Muscle of leg (tissue), 16 donors: ENCODE data around the gene SEMA4C. TPM values are rescaled to one million over a fixed set of nuclear protein-coding genes. Genes with fewer than 3 reads are reported as not detected.
A peak's percentile ranks its signal among the peaks of the same experiment; 100 is the strongest.

Experiments
- DNase-seq: peaks from one replicate; pipeline ENCODE4 v3.0.0; 2013
- H3K27ac ChIP-seq: one replicate; pipeline ENCODE4 v1.5.1; 2013; ENCODE audit warnings: mild to moderate bottlenecking, low read length, control low read depth
- H3K27me3 ChIP-seq: one replicate; pipeline ENCODE4 v1.6.1; 2013; ENCODE audit warnings: low read length; ENCODE audit not compliant: control insufficient read depth, insufficient read depth
- H3K36me3 ChIP-seq: one replicate; pipeline ENCODE4 v1.6.1; 2013; ENCODE audit warnings: low read length; ENCODE audit not compliant: control insufficient read depth, insufficient read depth
- H3K4me1 ChIP-seq: one replicate; pipeline ENCODE4 v1.6.1; 2013; ENCODE audit warnings: low read length; ENCODE audit not compliant: control insufficient read depth, insufficient read depth
- H3K4me3 ChIP-seq: one replicate; pipeline ENCODE4 v1.5.1; 2013; ENCODE audit warnings: low read length, control low read depth
- H3K9me3 ChIP-seq: replicated peaks from 2 replicates; pipeline ENCODE4 v1.6.1; 2013; ENCODE audit warnings: low read depth, low read length; ENCODE audit not compliant: control insufficient read depth
- WGBS: methylation state at CpG from one replicate; pipeline ENCODE4 v1.1.5; 2013; ENCODE audit warnings: missing lambda C conversion rate; ENCODE audit not compliant: insufficient coverage; 5-methylcytosine and 5-hydroxymethylcytosine counted together
- long read RNA-seq, 11 donors: transcript quantifications; one replicate each; lab custom pipeline, GENCODE V29; 2026
- polyA plus RNA-seq, 8 donors: library from polyadenylated mRNA; unstranded; fragments of 120-200 nt; gene quantifications; one replicate each; pipeline versions ENCODE4 v1.2.1 to v1.2.3, GENCODE V29; 2013; ENCODE audit warnings: inconsistent platforms in 1 of 8, low replicate concordance in 1 of 8; ENCODE audit not compliant: insufficient read length in 8 of 8, insufficient read depth in 1 of 8
- total RNA-seq: library from RNA; stranded (reverse); fragments of 120-200 nt; gene quantifications from one replicate; pipeline ENCODE4 v1.2.4, GENCODE V29; 2013

SEMA4C gene, protein sequence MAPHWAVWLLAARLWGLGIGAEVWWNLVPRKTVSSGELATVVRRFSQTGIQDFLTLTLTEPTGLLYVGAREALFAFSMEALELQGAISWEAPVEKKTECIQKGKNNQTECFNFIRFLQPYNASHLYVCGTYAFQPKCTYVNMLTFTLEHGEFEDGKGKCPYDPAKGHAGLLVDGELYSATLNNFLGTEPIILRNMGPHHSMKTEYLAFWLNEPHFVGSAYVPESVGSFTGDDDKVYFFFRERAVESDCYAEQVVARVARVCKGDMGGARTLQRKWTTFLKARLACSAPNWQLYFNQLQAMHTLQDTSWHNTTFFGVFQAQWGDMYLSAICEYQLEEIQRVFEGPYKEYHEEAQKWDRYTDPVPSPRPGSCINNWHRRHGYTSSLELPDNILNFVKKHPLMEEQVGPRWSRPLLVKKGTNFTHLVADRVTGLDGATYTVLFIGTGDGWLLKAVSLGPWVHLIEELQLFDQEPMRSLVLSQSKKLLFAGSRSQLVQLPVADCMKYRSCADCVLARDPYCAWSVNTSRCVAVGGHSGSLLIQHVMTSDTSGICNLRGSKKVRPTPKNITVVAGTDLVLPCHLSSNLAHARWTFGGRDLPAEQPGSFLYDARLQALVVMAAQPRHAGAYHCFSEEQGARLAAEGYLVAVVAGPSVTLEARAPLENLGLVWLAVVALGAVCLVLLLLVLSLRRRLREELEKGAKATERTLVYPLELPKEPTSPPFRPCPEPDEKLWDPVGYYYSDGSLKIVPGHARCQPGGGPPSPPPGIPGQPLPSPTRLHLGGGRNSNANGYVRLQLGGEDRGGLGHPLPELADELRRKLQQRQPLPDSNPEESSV
- total RNA-seq (26.3 TPM), polyA plus RNA-seq (10 to 100 TPM; 28.6 to 39.1 (median 33.7) TPM)
- long read RNA-seq, donor 1 = 0 reads
- long read RNA-seq, donor 2 = 0 reads
- long read RNA-seq, donor 3, partial matches to known transcripts = 0 of 5 reads
- long read RNA-seq, donor 3, other reads (novel, unspliced or antisense) = 0 of 5 reads
- long read RNA-seq, donor 4, partial matches to known transcripts = 0 of 4 reads
- long read RNA-seq, donor 4, other reads (novel, unspliced or antisense) = 0 of 4 reads
- long read RNA-seq, donor 5, partial matches to known transcripts = 5 of 9 reads
- long read RNA-seq, donor 5, other reads (novel, unspliced or antisense) = 0 of 9 reads
- long read RNA-seq, donor 6, partial matches to known transcripts = 0 of 1 reads
- long read RNA-seq, donor 6, other reads (novel, unspliced or antisense) = 0 of 1 reads
- long read RNA-seq, donor 7, partial matches to known transcripts = 0 of 1 reads
- long read RNA-seq, donor 7, other reads (novel, unspliced or antisense) = 0 of 1 reads
- long read RNA-seq, donor 8 = 0 reads
- long read RNA-seq, donor 9, partial matches to known transcripts = 0 of 2 reads
- long read RNA-seq, donor 9, other reads (novel, unspliced or antisense) = 0 of 2 reads
- long read RNA-seq, donor 10, partial matches to known transcripts = 0 of 4 reads
- long read RNA-seq, donor 10, other reads (novel, unspliced or antisense) = 0 of 4 reads
- long read RNA-seq, donor 11, partial matches to known transcripts = 0 of 1 reads
- long read RNA-seq, donor 11, other reads (novel, unspliced or antisense) = 0 of 1 reads

GRCh38 chr2:96869822-96870625, at the start of gene SEMA4C:
SEMA4C (minus strand) TSS chr2:96870080; CDS start chr2:96867886, 2,194 bp downstream.
- DNase-seq = peak; percentile 86
- Histone ChIP-seq H3K27me3 (peaks cover 13% of the 10 kb centered on the region), H3K4me1 (peaks cover 53% of the 10 kb centered on the region), H3K27ac (peak within 1 kb of the TSS; percentile 97), H3K9me3 (no peaks in the 10 kb centered on the region), H3K4me3 (peak within 1 kb of the TSS; percentile 91), H3K36me3 (peaks cover 28% of the 10 kb centered on the region)
- under 1% methylated on average over 93 of the region's 93 CpGs for WGBS

GRCh38 chr2:96918754-96919550, 49.1 kb upstream of the SEMA4C start:
- no peak for DNase-seq
- H3K9me3 ChIP-seq = no peaks in the 10 kb centered on the region
- H3K4me1 ChIP-seq = peaks cover 5% of the 10 kb centered on the region
- no peak overlapping the region for H3K4me3 ChIP-seq
- H3K27ac ChIP-seq = no peak overlapping the region
- 79% methylated on average over 13 of the region's 19 CpGs for WGBS
- H3K27me3 ChIP-seq = peaks cover 10% of the 10 kb centered on the region
- no peaks in the 10 kb centered on the region for H3K36me3 ChIP-seq

- Histone ChIP-seq H3K36me3 (no peaks in the 10 kb centered on the region), H3K27me3 (peaks cover 6% of the 10 kb centered on the region), H3K9me3 (no peaks in the 10 kb centered on the region), H3K4me3 (no peak overlapping the region), H3K4me1 (peaks cover 10% of the 10 kb centered on the region), H3K27ac (no peak overlapping the region)
- DNase-seq = no peak
Observed at GRCh38 chr2:96918092-96918753, 48.3 kb upstream of the SEMA4C start.

DNA sequence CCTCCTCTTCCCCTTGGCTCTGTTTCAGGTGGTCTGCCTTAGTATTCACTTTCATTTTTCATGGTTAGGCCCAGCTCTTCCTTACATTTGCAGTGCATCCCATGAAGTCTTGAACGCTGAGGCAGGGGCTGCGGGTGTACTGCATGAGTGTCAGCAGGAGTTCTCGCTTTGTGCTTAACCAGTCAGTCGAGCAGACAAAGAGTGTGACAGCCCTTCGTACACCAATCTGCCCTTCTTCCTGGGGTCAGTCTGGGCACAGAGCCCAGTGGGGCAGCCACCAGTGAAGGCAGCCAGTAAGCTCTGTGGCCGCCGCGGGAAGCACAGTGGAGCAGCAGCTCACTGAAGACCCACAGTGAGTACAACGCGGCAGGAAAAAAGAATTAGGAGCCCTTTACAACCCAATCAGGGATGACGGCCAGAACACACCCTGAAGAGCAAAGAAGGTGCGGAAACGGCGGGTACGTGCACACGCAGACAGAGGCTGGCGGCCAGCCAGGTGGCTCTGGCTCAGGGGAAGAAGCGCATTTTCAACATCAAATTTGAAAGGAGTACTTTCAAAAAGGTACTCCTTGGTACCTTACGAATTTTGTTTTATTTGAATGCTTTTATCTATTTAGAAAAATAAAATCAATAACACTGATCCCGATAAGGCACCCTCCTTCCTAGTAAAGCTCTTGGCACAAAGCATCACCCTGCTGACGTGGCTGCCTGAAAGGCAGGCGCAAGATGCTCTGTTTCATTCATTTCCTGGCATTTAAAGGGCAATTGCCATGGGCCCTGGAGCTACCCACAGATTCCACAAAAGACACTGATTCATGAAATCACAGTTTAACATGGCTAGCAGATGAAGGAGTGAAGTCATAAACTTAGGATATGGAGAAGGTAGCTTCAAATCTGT, 47.0 kb upstream of the SEMA4C start:
- H3K4me1 ChIP-seq = peaks cover 23% of the 10 kb centered on the region
- 89% methylated on average over 10 of the region's 22 CpGs for WGBS
- H3K4me3 ChIP-seq = no peak overlapping the region
- H3K27ac ChIP-seq = no peak overlapping the region
- no peaks in the 10 kb centered on the region for H3K9me3 ChIP-seq
- peaks cover 11% of the 10 kb centered on the region for H3K27me3 ChIP-seq
- no peak for DNase-seq
- H3K36me3 ChIP-seq = no peaks in the 10 kb centered on the region

GRCh38 chr2:96916156-96916630, 46.3 kb upstream of the SEMA4C start:
- Histone ChIP-seq H3K4me1 (peaks cover 23% of the 10 kb centered on the region), H3K9me3 (no peaks in the 10 kb centered on the region), H3K36me3 (no peaks in the 10 kb centered on the region), H3K4me3 (no peak overlapping the region), H3K27me3 (peaks cover 14% of the 10 kb centered on the region), H3K27ac (no peak overlapping the region)
- WGBS = 46% methylated on average over 8 of the region's 10 CpGs
- DNase-seq = no peak

- DNase-seq = peak; percentile 59
- Histone ChIP-seq H3K27ac (no peak overlapping the region), H3K4me3 (no peak overlapping the region), H3K36me3 (no peaks in the 10 kb centered on the region), H3K9me3 (no peaks in the 10 kb centered on the region), H3K27me3 (peaks cover 12% of the 10 kb centered on the region), H3K4me1 (peaks cover 25% of the 10 kb centered on the region)
- WGBS = 77% methylated on average over 5 of the region's 5 CpGs
Observed at GRCh38 chr2:96914332-96914731, 44.5 kb upstream of the SEMA4C start.

DNA sequence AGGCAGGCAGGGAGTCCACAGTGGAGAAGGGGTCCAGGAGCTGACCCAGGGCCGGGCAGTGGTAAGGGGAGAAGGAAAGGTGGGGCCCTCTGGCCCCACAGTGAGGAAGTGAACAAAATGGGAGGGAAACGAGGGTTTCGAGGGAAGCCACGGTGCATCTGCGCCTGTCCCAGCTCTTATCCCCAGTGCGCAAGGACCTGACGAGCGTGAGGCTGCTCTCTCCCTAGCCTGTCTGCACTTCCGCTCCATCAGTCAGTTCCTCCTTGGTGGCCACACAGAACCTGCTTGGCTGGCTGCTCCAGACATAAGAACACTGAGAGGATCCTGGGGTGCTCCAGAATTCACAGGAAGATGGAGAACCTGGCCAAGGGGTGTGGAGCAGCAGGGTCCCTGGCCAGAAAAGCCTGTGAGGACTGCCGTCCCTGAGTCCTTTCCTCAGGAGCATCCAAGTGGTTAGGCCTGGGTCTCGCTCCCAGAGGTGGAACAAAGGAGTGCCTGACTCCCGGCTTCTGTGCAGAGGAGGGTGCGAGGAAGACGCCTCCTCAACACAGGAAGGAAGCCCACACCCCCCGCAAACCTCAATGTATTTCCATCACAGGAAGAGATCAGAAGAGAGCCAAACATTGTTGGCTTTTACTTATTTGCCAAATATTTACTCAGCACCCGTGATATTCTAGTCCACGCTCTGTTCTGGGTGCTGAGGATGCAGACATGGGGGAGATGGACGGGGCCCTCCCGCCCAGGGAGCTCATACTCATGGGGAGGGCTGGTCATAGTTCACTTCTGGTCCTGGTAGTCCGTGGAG, 43.7 kb upstream of the SEMA4C start:
- Histone ChIP-seq H3K27me3 (peaks cover 9% of the 10 kb centered on the region), H3K9me3 (no peaks in the 10 kb centered on the region), H3K4me3 (no peak overlapping the region), H3K36me3 (no peaks in the 10 kb centered on the region), H3K27ac (no peak overlapping the region), H3K4me1 (peaks cover 28% of the 10 kb centered on the region)
- DNase-seq = peak; percentile 45
- WGBS = 62% methylated on average over 14 of the region's 20 CpGs
